ENCODE results near the gene SRD5A1.

- TF ChIP-seq POLR2AphosphoS5 (IDR thresholded peaks at IDR 0.05; ENCODE audit: borderline replicate concordance, low read depth, low read length) (no peak), EZH2 (IDR thresholded peaks at IDR 0.05) (no peak)
These were observed 4.3 kb downstream of the SRD5A1 start for GRCh38 chr5:6637590-6637989.

All from SK-N-MC (cell line).